Measurements from ENCODE around the gene TLR5.

Gene TLR5

DNA sequence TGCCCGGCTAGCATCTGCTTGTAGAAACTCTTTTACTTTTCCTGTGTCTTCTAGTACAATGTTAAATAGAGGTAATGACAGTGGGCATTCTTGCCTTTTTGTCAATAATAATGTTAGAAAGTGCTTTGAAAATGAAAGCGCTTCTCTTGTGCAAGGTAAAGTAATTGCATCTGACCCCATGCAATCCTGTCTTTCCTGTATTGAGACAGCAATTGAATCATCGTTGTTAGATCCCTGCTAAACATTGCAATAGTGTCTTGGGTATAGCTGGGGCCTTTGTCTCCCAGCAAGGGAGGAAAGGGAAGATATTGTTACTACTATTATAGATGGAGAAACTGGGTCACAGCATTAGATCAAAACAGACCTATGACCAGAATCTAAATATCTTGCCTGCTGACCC is 80.9 kb downstream of the TLR5 start:
- no peak for DNase-seq

DNA sequence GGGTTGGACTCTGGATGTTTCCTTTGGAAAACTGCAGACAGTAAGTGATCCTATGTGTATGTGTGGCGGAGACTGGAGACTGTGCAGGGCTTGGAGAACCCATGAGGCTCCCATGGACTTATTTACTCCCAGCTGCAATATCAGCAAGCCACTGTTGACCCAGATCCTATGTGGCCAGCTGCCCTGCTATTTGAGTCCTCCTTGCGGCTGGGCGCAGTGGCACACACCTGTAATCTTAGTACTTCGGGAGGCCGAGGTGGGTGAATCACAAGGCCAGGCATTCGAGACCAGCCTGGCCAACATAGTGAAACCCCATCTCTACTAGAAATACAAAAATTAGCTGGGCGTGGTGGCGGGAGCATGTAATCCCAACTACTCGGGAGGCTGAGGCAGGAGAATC is 83.5 kb downstream of the TLR5 start:
- DNase-seq = no peak

All from activated CD4-positive, alpha-beta T cell treated with anti-CD3 and anti-CD28 coated beads, Interleukin-2, amount 50 U/mL, for 4 hours (primary cell).